ENCODE results near the gene NRXN2. TPM values are rescaled to one million over a fixed set of nuclear protein-coding genes. Genes with fewer than 3 reads are reported as not detected.

NRXN2 gene
- polyA plus RNA-seq, 3 donors: 0.07 TPM; not detected in 2

GRCh38 chr11:64711138-64711955 is 11.7 kb downstream of the NRXN2 start:
- WGBS (ENCODE audit: insufficient coverage): 22% methylated on average over 40 of the region's 46 CpGs
- DNase-seq: no peak
- Histone ChIP-seq H3K4me1 (ENCODE audit: control insufficient read depth in 1 of 2, insufficient read depth in 2 of 2, low read length in 2 of 2) (peaks cover 8 to 19% of the 10 kb centered on the region in 2 donors), H3K4me2 (replicated peaks; ENCODE audit: extremely low read depth, low read length, poor library complexity, severe bottlenecking) (no peak overlapping the region), H3K9me3 (replicated peaks in 1 of 2; ENCODE audit: control insufficient read depth in 1 of 2, insufficient read depth in 1 of 2, low read length in 2 of 2) (peaks cover 0 to 19% of the 10 kb centered on the region in 2 donors), H3K4me3 (replicated peaks in 1 of 3; ENCODE audit: low read depth in 2 of 3, low read length in 3 of 3) (no peak overlapping the region), H3K27me3 (ENCODE audit: control insufficient read depth in 2 of 2, insufficient read depth in 2 of 2, low read length in 2 of 2) (peaks cover 38 to 58% of the 10 kb centered on the region in 2 donors), H3K36me3 (replicated peaks in 1 of 2; ENCODE audit: control insufficient read depth in 1 of 2, insufficient read depth in 2 of 2, low read length in 2 of 2) (no peaks in the 10 kb centered on the region), H2AFZ (ENCODE audit: insufficient read depth, low read depth, low read length, poor library complexity, severe bottlenecking) (no peak overlapping the region), H3K9ac (ENCODE audit: insufficient read depth, low read length, poor library complexity, severe bottlenecking) (no peak overlapping the region), H4K20me1 (ENCODE audit: insufficient read depth, low read length) (no peaks in the 10 kb centered on the region), H3K79me2 (ENCODE audit: insufficient read depth, low read length) (no peaks in the 10 kb centered on the region), H3K27ac (ENCODE audit: low read depth in 1 of 2, low read length in 2 of 2) (no peak overlapping the region)
- no peak for TF ChIP-seq CTCF (IDR thresholded peaks at IDR 0.05)
- Mint-ChIP-seq H3K4me3 (peak overlapping the region in 1 of 2 donors; percentile 54), H3K36me3 (peaks cover 6 to 14% of the 10 kb centered on the region in 2 donors), H3K27me3 (ENCODE audit: low read depth in 3 of 3) (peaks cover 58 to 72% (median 62%) of the 10 kb centered on the region in 3 donors), H3K4me1 (peaks cover 22% of the 10 kb centered on the region), H3K27ac (peak overlapping the region in 2 of 7 donors; percentile 22 to 58), H3K9me3 (peaks cover 0 to 17% (median 11%) of the 10 kb centered on the region in 7 donors)
- intact Hi-C loops (cut with micrococcal nuclease): no loop called here

- no peak overlapping the region for H2AFZ ChIP-seq (ENCODE audit: insufficient read depth, low read depth, low read length, poor library complexity, severe bottlenecking)
- WGBS (ENCODE audit: insufficient coverage): 44% methylated on average over 5 of the region's 13 CpGs
These were observed 12.4 kb downstream of the NRXN2 start for GRCh38 chr11:64710418-64711137.

More at GRCh38 chr11:64710418-64711137, 12.4 kb downstream of the NRXN2 start:
- no peak for TF ChIP-seq CTCF (IDR thresholded peaks at IDR 0.05)
- Mint-ChIP-seq H3K36me3 (peaks cover 6 to 14% of the 10 kb centered on the region in 2 donors), H3K27ac (no peak overlapping the region), H3K4me3 (peak overlapping the region in 1 of 2 donors; percentile 54), H3K4me1 (peaks cover 22% of the 10 kb centered on the region), H3K27me3 (ENCODE audit: low read depth in 3 of 3) (peaks cover 51 to 66% (median 57%) of the 10 kb centered on the region in 3 donors), H3K9me3 (peaks cover 0 to 17% (median 11%) of the 10 kb centered on the region in 7 donors)
- H3K36me3 ChIP-seq (replicated peaks in 1 of 2; ENCODE audit: control insufficient read depth in 1 of 2, insufficient read depth in 2 of 2, low read length in 2 of 2): no peaks in the 10 kb centered on the region
- peaks cover 0 to 19% of the 10 kb centered on the region in 2 donors for H3K9me3 ChIP-seq (replicated peaks in 1 of 2; ENCODE audit: control insufficient read depth in 1 of 2, insufficient read depth in 1 of 2, low read length in 2 of 2)
- H3K27ac ChIP-seq (ENCODE audit: low read depth in 1 of 2, low read length in 2 of 2): no peak overlapping the region
- no peaks in the 10 kb centered on the region for H3K79me2 ChIP-seq (ENCODE audit: insufficient read depth, low read length)
- H4K20me1 ChIP-seq (ENCODE audit: insufficient read depth, low read length): no peaks in the 10 kb centered on the region
- peaks cover 8 to 19% of the 10 kb centered on the region in 2 donors for H3K4me1 ChIP-seq (ENCODE audit: control insufficient read depth in 1 of 2, insufficient read depth in 2 of 2, low read length in 2 of 2)
- no peak overlapping the region for H3K9ac ChIP-seq (ENCODE audit: insufficient read depth, low read length, poor library complexity, severe bottlenecking)
- H3K27me3 ChIP-seq (ENCODE audit: control insufficient read depth in 2 of 2, insufficient read depth in 2 of 2, low read length in 2 of 2): peaks cover 36 to 51% of the 10 kb centered on the region in 2 donors
- intact Hi-C loops (cut with micrococcal nuclease): no loop called here
- no peak overlapping the region for H3K4me2 ChIP-seq (replicated peaks; ENCODE audit: extremely low read depth, low read length, poor library complexity, severe bottlenecking)
- H3K4me3 ChIP-seq (replicated peaks in 1 of 3; ENCODE audit: low read depth in 2 of 3, low read length in 3 of 3): no peak overlapping the region
- DNase-seq: no peak
